NCI-H146 treated with DMSO at 0.1 percent for 48 hours (cell line): Measurements from ENCODE around the gene PROS1.
"Not testable (repeated sequence)": the region's sequence is repeated elsewhere in the genome, so short reads cannot be mapped to it uniquely, and the experiment has no call there.

ENCODE experiments used
- DNase-seq: peaks from one replicate; lab custom pipeline; 2025; ENCODE audit not compliant: unreplicated experiment; lab: John Stamatoyannopoulos, UW

The PROS1 gene

DNA sequence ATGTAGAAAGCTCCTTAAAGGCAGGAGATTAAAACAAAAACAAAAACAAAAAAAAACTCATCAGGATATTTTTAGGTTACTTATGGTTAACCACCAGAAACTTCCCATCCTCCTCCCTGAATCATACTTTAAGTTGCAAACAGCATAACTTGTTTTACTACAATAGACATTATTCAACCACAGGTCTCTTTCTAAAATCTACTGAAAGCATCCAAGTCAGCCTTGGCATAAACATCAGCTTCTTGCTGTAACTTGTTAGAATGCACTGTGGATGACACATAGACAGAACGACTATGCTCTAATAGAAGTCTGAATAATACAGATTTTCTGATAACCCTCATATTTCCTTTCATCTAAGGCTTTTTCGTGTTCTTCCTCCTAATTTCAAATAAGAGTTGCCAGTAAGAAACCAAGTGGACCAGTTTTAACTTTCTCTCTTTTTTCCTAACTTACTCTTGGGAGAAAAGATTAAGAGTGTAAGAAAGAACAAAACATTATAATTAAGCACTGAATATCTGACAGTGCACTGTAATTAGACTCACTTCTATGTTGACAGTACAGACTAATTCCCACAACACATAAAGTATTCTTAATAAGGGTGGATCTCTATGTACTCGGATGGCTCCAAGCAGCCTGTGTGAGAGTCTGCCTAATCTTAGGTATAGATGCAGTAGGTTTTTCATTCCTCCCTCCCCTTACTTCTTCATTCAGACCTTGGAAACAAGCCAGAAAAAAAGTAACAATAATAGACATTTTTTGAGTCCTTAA is 95.3 kb downstream of the PROS1 start:
- DNase-seq: not testable (repeated sequence)

DNA sequence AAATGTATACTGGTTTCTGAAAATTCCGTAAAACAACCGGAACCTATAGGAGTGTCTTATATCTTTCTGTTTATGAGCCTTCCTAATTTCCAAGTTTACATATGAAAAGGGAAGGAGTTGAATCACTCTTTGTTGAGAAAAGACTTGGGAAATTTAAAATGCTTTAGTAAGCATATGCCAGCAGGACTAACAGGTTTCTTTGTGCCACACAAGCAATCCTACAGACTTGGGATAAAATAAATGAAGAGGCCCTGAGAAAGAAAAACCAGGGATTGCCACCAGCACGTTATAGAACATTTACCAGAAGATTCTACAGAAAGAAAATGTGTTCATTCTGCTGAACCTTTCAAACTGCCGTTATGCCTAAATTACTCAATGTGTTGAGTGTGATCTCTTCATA is 96.3 kb downstream of the PROS1 start:
- DNase-seq: not testable (repeated sequence)

DNA sequence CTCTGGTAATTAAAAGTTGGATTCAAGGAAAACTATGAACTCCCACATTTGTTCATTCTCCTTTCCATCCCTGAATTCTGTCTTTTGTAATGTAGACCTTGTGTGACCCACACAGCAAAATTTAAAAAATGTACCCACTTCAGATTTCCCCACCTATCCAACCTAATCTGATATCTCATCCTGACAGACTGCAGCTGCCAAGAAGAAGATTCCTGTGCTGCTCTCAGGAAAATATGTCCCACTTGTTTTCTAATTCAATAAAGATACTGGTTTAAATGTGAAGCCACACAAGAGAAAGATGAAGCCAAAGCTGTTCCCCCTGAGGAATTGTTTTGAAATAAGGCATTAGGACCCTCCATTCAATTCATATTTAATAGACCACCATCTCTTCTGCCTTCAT is 100.3 kb downstream of the PROS1 start:
- not testable (repeated sequence) for DNase-seq

DNA sequence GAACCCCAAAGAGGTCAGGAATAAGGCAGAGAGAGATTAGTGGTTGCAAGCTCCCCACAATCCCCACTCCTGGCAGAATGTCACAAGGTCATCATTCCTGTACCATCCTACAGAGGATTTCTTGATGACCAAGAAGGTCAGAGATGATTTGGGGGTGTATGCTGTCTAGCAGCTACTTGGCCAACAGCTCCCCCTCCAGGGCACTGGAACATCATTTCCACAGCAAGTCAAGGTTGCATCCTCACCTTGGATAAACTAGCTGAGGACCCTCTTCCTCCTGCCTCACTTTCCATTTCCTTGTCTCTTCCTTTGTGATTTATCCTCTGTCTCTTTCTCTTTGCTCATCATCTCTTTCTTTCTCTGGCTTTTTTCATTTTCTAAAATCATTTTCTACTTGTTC is 106.3 kb downstream of the PROS1 start:
- DNase-seq: no peak

DNA sequence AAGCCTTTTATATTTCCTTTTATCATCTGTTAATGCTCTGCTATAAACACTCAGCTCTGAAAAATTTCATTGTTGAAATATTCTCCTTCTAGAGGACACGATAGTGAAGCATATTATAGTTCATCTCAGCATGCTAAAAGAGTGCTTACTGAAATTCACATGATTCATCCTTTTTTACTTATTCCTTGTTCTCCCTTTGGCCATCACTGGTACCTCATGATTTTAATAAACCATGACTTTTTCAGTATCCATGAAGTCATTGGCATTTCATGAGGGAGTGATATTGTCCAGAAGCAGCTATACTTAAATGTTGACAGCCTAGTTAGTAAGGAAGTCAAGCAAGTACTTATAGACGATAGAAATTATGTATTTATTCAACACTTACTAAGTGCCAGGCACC is 112.7 kb downstream of the PROS1 start:
- DNase-seq: no peak

DNA sequence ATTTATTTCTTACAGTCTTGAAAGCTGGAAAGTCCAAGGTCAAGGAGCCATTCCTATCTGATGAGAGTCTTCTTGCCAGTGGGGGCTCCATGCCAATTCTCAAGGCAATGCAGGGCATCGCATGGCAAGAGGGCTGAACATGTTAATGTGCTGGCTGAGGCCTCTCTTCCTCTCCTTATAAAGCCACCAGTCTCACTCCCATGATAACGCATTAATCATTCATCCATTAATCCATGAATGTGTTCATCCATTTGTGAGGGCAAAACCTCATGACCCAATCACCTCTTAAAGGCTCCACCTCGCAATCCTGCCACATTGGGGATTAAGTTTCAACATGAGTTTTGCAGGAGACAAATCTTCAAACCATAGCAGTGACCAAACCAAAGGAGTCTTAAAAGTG is 118.3 kb downstream of the PROS1 start:
- no peak for DNase-seq

DNA sequence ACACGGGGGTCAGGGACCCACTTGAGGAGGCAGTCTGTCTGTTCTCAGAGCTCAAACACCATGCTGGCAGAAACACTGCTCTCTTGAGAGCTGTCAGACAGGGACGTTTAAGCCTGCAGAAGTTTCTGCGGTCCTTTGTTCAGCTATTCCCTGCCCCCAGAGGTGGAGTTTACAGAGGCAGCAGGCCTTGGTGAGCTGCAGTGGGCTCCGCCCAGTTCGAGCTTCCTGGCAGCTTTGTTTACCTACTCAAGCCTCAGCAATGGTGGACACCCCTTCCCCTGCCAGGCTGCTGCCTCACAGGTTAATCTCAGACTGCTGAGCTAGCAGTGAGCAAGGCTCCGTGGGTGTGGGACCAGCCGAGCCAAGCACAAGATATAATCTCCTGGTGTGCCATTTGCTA is 121.5 kb downstream of the PROS1 start:
- DNase-seq: not testable (repeated sequence)

DNA sequence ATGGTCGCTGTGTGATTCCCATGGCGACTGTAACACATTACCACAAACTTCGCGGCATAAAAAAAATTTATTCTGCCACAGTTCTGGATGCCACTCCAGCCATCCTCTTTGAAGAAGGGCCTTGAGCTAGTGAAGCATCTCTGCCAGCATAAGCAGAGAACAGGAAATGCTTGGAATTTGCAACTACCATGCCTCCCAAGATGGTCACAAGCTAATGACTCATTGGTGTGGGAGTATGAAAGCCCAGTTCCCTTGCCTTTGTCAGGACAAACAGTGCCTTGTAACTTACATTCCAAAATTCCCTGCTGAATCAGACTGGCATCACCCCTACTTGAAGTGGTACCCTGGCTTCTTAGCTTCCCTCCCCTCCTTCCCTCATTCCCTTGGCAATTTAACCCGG is 129.7 kb downstream of the PROS1 start:
- no peak for DNase-seq

DNA sequence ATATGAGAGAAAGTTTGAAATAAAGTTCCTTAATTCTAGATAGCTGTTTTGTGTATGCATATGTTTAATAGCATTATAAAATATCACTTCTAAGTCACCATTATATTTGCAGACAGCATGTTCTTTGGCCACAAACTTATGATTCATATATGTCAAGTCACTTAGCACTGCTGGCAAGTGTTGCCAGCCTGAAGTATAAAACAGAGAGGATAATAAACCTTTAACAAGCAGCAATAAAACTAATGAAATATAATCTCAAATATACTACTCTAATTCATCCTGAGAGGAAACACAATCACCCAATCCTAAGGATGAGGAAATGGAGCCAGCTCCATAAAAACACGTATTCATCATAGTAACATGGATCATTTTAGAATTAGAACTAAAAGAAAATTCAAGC is 134.5 kb downstream of the PROS1 start:
- DNase-seq: not testable (repeated sequence)
